Parathyroid adenoma (tissue), 2 donors: ENCODE data around the gene HSPA12A.

Experiments
- H2AFZ ChIP-seq: fragments of 300-600 bp; sonication (generic); one replicate; pipeline ENCODE4 v1.7.0; 2017; ENCODE audit warnings: antibody characterized with exemption, mild to moderate bottlenecking
- H3K27ac ChIP-seq: fragments of 300-600 bp; sonication (generic); one replicate; pipeline ENCODE4 v1.7.0; 2017
- H3K27me3 ChIP-seq: fragments of 300-600 bp; sonication (generic); one replicate; pipeline ENCODE4 v1.7.0; 2017; ENCODE audit warnings: low read length; ENCODE audit not compliant: control insufficient read depth, insufficient read depth
- H3K36me3 ChIP-seq: fragments of 300-600 bp; sonication (generic); one replicate; pipeline ENCODE4 v1.7.0; 2017; ENCODE audit warnings: low read length; ENCODE audit not compliant: control insufficient read depth, insufficient read depth
- H3K4me1 ChIP-seq: fragments of 300-600 bp; sonication (generic); one replicate; pipeline ENCODE4 v1.7.0; 2017; ENCODE audit warnings: control low read depth
- H3K4me2 ChIP-seq: fragments of 300-600 bp; sonication (generic); one replicate; pipeline ENCODE4 v1.7.0; 2017; ENCODE audit warnings: low read length
- H3K4me3 ChIP-seq: fragments of 300-600 bp; sonication (generic); one replicate; pipeline ENCODE4 v1.7.0; 2017; ENCODE audit warnings: low read depth, low read length
- H3K79me2 ChIP-seq: fragments of 300-600 bp; sonication (generic); one replicate; pipeline ENCODE4 v1.7.0; 2017; ENCODE audit warnings: control low read depth
- H3K9ac ChIP-seq: fragments of 300-600 bp; sonication (generic); one replicate; pipeline ENCODE4 v1.7.0; 2017; ENCODE audit warnings: mild to moderate bottlenecking
- H3K9me3 ChIP-seq: fragments of 300-600 bp; sonication (generic); one replicate; pipeline ENCODE4 v1.7.0; 2017; ENCODE audit warnings: low read length; ENCODE audit not compliant: control insufficient read depth
- CTCF ChIP-seq: fragments of 300-600 bp; sonication (generic); IDR thresholded peaks from one replicate; pipeline ENCODE4 v1.7.0; 2017; ENCODE audit warnings: antibody characterized with exemption, mild to moderate bottlenecking
- donor health status: primary hyperparathyroidism.

HSPA12A gene

GRCh38 chr10:116729243-116729642, 13.1 kb downstream of the HSPA12A start:
- no peaks in the 10 kb centered on the region for H3K9me3 ChIP-seq
- H3K4me1 ChIP-seq = no peaks in the 10 kb centered on the region
- H3K27me3 ChIP-seq = no peaks in the 10 kb centered on the region
- TF ChIP-seq CTCF = no peak
- H3K4me2 ChIP-seq = no peak overlapping the region
- H3K27ac ChIP-seq = no peak overlapping the region
- no peak overlapping the region for H2AFZ ChIP-seq
- H3K79me2 ChIP-seq = peaks cover 5% of the 10 kb centered on the region
- no peaks in the 10 kb centered on the region for H3K36me3 ChIP-seq
- H3K4me3 ChIP-seq = no peak overlapping the region
- no peak overlapping the region for H3K9ac ChIP-seq

- Histone ChIP-seq H3K4me3 (no peak overlapping the region), H3K4me1 (no peaks in the 10 kb centered on the region), H3K27ac (no peak overlapping the region), H3K79me2 (peaks cover 7% of the 10 kb centered on the region), H3K4me2 (no peak overlapping the region), H3K27me3 (no peaks in the 10 kb centered on the region), H3K9me3 (no peaks in the 10 kb centered on the region), H3K9ac (no peak overlapping the region), H2AFZ (no peak overlapping the region), H3K36me3 (no peaks in the 10 kb centered on the region)
- TF ChIP-seq CTCF = no peak
Observed at GRCh38 chr10:116728526-116729096, 13.8 kb downstream of the HSPA12A start.

GRCh38 chr10:116723428-116724281, 18.7 kb downstream of the HSPA12A start:
- H3K27me3 ChIP-seq = no peaks in the 10 kb centered on the region
- H3K9ac ChIP-seq = no peak overlapping the region
- H3K4me3 ChIP-seq = no peak overlapping the region
- H2AFZ ChIP-seq = no peak overlapping the region
- peaks cover 5% of the 10 kb centered on the region for H3K4me1 ChIP-seq
- no peak overlapping the region for H3K4me2 ChIP-seq
- no peak overlapping the region for H3K27ac ChIP-seq
- TF ChIP-seq CTCF = no peak
- H3K36me3 ChIP-seq = no peaks in the 10 kb centered on the region
- H3K9me3 ChIP-seq = no peaks in the 10 kb centered on the region
- peaks cover 2% of the 10 kb centered on the region for H3K79me2 ChIP-seq

GRCh38 chr10:116722736-116723427, 19.5 kb downstream of the HSPA12A start:
- Histone ChIP-seq H3K4me3 (no peak overlapping the region), H2AFZ (no peak overlapping the region), H3K36me3 (no peaks in the 10 kb centered on the region)

More at GRCh38 chr10:116722736-116723427, 19.5 kb downstream of the HSPA12A start:
- no peak overlapping the region for H3K9ac ChIP-seq
- H3K4me2 ChIP-seq = no peak overlapping the region
- TF ChIP-seq CTCF = no peak
- no peaks in the 10 kb centered on the region for H3K27me3 ChIP-seq
- H3K4me1 ChIP-seq = peaks cover 5% of the 10 kb centered on the region
- no peak overlapping the region for H3K27ac ChIP-seq
- no peaks in the 10 kb centered on the region for H3K9me3 ChIP-seq
- H3K79me2 ChIP-seq = peaks cover 2% of the 10 kb centered on the region
